Transverse colon (tissue), 4 donors: Measurements from ENCODE around the gene PIM1. TPM values are rescaled to one million over a fixed set of nuclear protein-coding genes. Genes with fewer than 3 reads are reported as not detected.

Experiments
- DNase-seq: peaks from one replicate; pipeline ENCODE4 v3.0.0-alpha.2; 2019
- H3K27ac ChIP-seq, 4 donors: fragments of 200-600 bp; sonication (generic); 2 replicates each; pipeline ENCODE4 v1.5.1; 2016 to 2018; ENCODE audit warnings: inconsistent platforms in 4 of 4
- H3K27me3 ChIP-seq: fragments of 200-600 bp; sonication (generic); 2 replicates; pipeline ENCODE4 v1.5.1; 2017; ENCODE audit warnings: inconsistent platforms
- H3K36me3 ChIP-seq, 4 donors: fragments of 200-600 bp; sonication (generic); 2 replicates each; pipeline ENCODE4 v1.5.1; 2017 to 2019; ENCODE audit warnings: inconsistent platforms in 4 of 4
- H3K4me1 ChIP-seq, 4 donors: fragments of 200-600 bp; sonication (generic); 2 replicates each; pipeline ENCODE4 v1.5.1; 2017 to 2020; ENCODE audit warnings: inconsistent platforms in 4 of 4
- H3K4me3 ChIP-seq, 4 donors: fragments of 200-600 bp; sonication (generic); 1 replicate in 1 of 4; 2 replicates in 3 of 4; pipeline versions ENCODE4 v1.5.1 to v1.6.1; 2017 to 2019; ENCODE audit warnings: inconsistent platforms in 4 of 4
- H3K9me3 ChIP-seq, 2 donors: fragments of 200-600 bp; sonication (generic); 2 replicates each; pipeline ENCODE4 v1.5.1; 2017 to 2019; ENCODE audit warnings: inconsistent platforms in 2 of 2
- CTCF ChIP-seq, 5 experiments: fragments of 200-600 bp in 3 of 5; fragments of 450-650 bp in 2 of 5; sonication (generic) in 3 of 5; IDR thresholded peaks; 1 replicate in 2 of 5; 2 replicates in 3 of 5; pipeline ENCODE4 v1.5.1; 2016 to 2017; ENCODE audit warnings: antibody characterized with exemption in 5 of 5, inconsistent platforms in 3 of 5, mild to moderate bottlenecking in 2 of 5, moderate library complexity in 1 of 5
- EP300 ChIP-seq: sonication (generic); formaldehyde crosslinking; IDR thresholded peaks from one replicate; pipeline ENCODE4 v1.6.1; 2017; ENCODE audit warnings: antibody characterized with exemption, low read depth
- POLR2A ChIP-seq: fragments of 450-650 bp; IDR thresholded peaks from one replicate; pipeline ENCODE4 v1.6.1; 2016; ENCODE audit warnings: antibody characterized with exemption, mild to moderate bottlenecking, moderate library complexity
- POLR2AphosphoS5 ChIP-seq, 3 donors: sonication (generic); formaldehyde crosslinking; IDR thresholded peaks; one replicate each; pipeline ENCODE4 v1.6.1; 2016; ENCODE audit warnings: antibody characterized with exemption in 3 of 3
- WGBS, 2 donors: methylation state at CpG; one replicate each; pipeline ENCODE4 v1.1.5; 2018; ENCODE audit warnings: low coverage in 1 of 2; 5-methylcytosine and 5-hydroxymethylcytosine counted together
- in situ Hi-C, 4 donors: fragments of 200-750 bp; cut with MboI; loops; one replicate each; pipeline versions ENCODE4 v1.15.0 to v1.15.1; 2017; ENCODE audit warnings: low sequenced_read_pairs in 3 of 4, low pct_ligation_motif_present in 1 of 4, low pct_unique_long_range_greater_than_20kb in 1 of 4
- intact Hi-C: fragments of 100-400 bp; cut with DNase I; formaldehyde crosslinking; loops from one replicate; pipeline ENCODE4 v1.15.1; 2023; ENCODE audit warnings: low total_unique reads
- total RNA-seq, 4 donors: library from RNA; depleted of rRNA; stranded (reverse); fragments of >200 nt; gene quantifications; one replicate each; pipeline ENCODE4 v1.1.0, GENCODE V29; 2016

Gene PIM1
- total RNA-seq, 4 donors from 2014 or later = 6.8 to 102 (median 24.0) TPM

GRCh38 chr6:37162740-37163139 is 7.2 kb upstream of the PIM1 start:
- intact Hi-C loops = no loop called here
- no peaks in the 10 kb centered on the region for H3K27me3 ChIP-seq

GRCh38 chr6:37168163-37168758 is 1.7 kb upstream of the PIM1 start:
- DNase-seq = no peak
- Histone ChIP-seq H3K4me3 (no peak overlapping the region), H3K27me3 (no peaks in the 10 kb centered on the region), H3K36me3 (peaks cover 0 to 6% (median 4%) of the 10 kb centered on the region in 4 donors), H3K4me1 (peaks cover 13 to 30% (median 16%) of the 10 kb centered on the region in 4 donors), H3K9me3 (no peaks in the 10 kb centered on the region), H3K27ac (peak overlapping the region; percentile 95 to 98 (median 96))
- in situ Hi-C loops = no loop called here
- TF ChIP-seq CTCF (IDR thresholded peaks at IDR 0.05) = no peak
- TF ChIP-seq POLR2AphosphoS5 (IDR thresholded peaks at IDR 0.05) = no peak
- TF ChIP-seq POLR2A = no peak
- no peak for TF ChIP-seq EP300
- intact Hi-C loops = no loop called here
- 81 to 85% methylated on average over 5 of the region's 5 CpGs for WGBS, 2 donors

More at GRCh38 chr6:37162740-37163139, 7.2 kb upstream of the PIM1 start:
- no peak for DNase-seq
- Histone ChIP-seq H3K9me3 (no peaks in the 10 kb centered on the region), H3K4me3 (no peak overlapping the region), H3K36me3 (no peaks in the 10 kb centered on the region), H3K27ac (no peak overlapping the region), H3K4me1 (peaks cover 13 to 18% (median 14%) of the 10 kb centered on the region in 4 donors)
- in situ Hi-C loops = no loop called here
- TF ChIP-seq EP300 = no peak
- no peak for TF ChIP-seq CTCF (IDR thresholded peaks at IDR 0.05)
- TF ChIP-seq POLR2A = no peak
- no peak for TF ChIP-seq POLR2AphosphoS5 (IDR thresholded peaks at IDR 0.05)
- 89 to 91% methylated on average over 2 to 4 of the region's 4 CpGs for WGBS, 2 donors

GRCh38 chr6:37168811-37169495 is 999 bp upstream of the PIM1 start:
- H3K36me3 ChIP-seq = peaks cover 0 to 13% (median 7%) of the 10 kb centered on the region in 4 donors
- in situ Hi-C loops (no loop called here), intact Hi-C loops (no loop called here)
- peak in 1 of 3 donors; percentile 26 for TF ChIP-seq POLR2AphosphoS5 (IDR thresholded peaks at IDR 0.05)
- no peak for TF ChIP-seq CTCF (IDR thresholded peaks at IDR 0.05)
- peak; percentile 12 for TF ChIP-seq EP300
- TF ChIP-seq POLR2A = no peak
- no peak for DNase-seq
- H3K27ac ChIP-seq = peak overlapping the region; percentile 95 to 98 (median 96)
- peak overlapping the region; percentile 36 to 91 (median 50) for H3K4me3 ChIP-seq
- 5 to 24% methylated on average over 8 to 29 of the region's 29 CpGs for WGBS, 2 donors
- H3K4me1 ChIP-seq = peaks cover 13 to 37% (median 17%) of the 10 kb centered on the region in 4 donors
- H3K27me3 ChIP-seq = no peaks in the 10 kb centered on the region
- H3K9me3 ChIP-seq = no peaks in the 10 kb centered on the region
